ENCODE results near the gene ERBB4.

DNA sequence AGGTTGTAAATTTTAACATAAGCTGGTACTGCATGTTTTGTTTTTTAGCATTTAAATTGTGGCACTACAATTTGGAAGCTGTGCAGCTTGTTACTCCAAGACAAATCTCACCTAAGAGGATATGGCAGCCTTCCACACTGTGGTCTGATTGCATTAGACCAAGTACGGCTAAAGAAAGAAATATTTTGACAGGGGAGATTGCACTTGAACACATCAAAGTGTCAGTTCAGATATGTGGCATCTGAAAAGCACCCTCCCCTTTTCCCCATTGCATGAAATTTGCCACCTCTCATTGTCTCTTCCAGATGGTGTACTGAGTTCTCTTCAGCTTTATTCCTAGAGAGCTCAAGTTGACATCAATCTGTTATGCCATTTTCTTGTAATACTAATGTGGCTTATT, 295.9 kb downstream of the ERBB4 start:
- no peak for TF ChIP-seq CTCF (IDR thresholded peaks at IDR 0.05)
- no peak for TF ChIP-seq POLR2A (IDR thresholded peaks at IDR 0.05)
- no peak for TF ChIP-seq POLR2AphosphoS5 (IDR thresholded peaks at IDR 0.05)

Measured in transverse colon (tissue), 4 donors.